SJSA1 (cell line): ENCODE data around the gene RPL3. TPM values are rescaled to one million over a fixed set of nuclear protein-coding genes. Genes with fewer than 3 reads are reported as not detected.

Experiments used
- DNase-seq, 2 experiments: peaks; one replicate each; pipeline ENCODE4 v3.0.0-alpha.2; 2015 to 2020; ENCODE audit warnings: low spot score in 2 of 2, low read depth in 1 of 2
- H3K27ac ChIP-seq: fragments of 250-450 bp; sonication (Bioruptor Pico); 2 replicates; pipeline ENCODE4 v1.5.1; 2020; ENCODE audit warnings: mild to moderate bottlenecking, moderate library complexity
- H3K27me3 ChIP-seq: fragments of 250-450 bp; sonication (Bioruptor Pico); replicated peaks from 2 replicates; pipeline ENCODE4 v1.5.1; 2020; ENCODE audit warnings: mild to moderate bottlenecking, moderate library complexity
- H3K36me3 ChIP-seq: fragments of 250-450 bp; sonication (Bioruptor Pico); 2 replicates; pipeline ENCODE4 v1.5.1; 2020; ENCODE audit warnings: mild to moderate bottlenecking
- H3K4me1 ChIP-seq: fragments of 250-450 bp; sonication (Bioruptor Pico); replicated peaks from 2 replicates; pipeline ENCODE4 v1.6.1; 2021; ENCODE audit warnings: mild to moderate bottlenecking
- H3K4me3 ChIP-seq: fragments of 250-450 bp; sonication (Bioruptor Pico); 2 replicates; pipeline ENCODE4 v1.5.1; 2020; ENCODE audit warnings: mild to moderate bottlenecking
- H3K9me3 ChIP-seq: fragments of 250-450 bp; sonication (Bioruptor Pico); replicated peaks from 2 replicates; pipeline ENCODE4 v1.5.1; 2020; ENCODE audit warnings: mild to moderate bottlenecking
- total RNA-seq: library from RNA; depleted of rRNA; stranded (reverse); fragments of >200 nt; shearing (Covaris generic); gene quantifications from 2 replicates; pipeline ENCODE4 v1.2.3, GENCODE V29; 2014

RPL3 gene
- total RNA-seq, 1 experiment from 2014 or later, result 1,435 TPM

DNA sequence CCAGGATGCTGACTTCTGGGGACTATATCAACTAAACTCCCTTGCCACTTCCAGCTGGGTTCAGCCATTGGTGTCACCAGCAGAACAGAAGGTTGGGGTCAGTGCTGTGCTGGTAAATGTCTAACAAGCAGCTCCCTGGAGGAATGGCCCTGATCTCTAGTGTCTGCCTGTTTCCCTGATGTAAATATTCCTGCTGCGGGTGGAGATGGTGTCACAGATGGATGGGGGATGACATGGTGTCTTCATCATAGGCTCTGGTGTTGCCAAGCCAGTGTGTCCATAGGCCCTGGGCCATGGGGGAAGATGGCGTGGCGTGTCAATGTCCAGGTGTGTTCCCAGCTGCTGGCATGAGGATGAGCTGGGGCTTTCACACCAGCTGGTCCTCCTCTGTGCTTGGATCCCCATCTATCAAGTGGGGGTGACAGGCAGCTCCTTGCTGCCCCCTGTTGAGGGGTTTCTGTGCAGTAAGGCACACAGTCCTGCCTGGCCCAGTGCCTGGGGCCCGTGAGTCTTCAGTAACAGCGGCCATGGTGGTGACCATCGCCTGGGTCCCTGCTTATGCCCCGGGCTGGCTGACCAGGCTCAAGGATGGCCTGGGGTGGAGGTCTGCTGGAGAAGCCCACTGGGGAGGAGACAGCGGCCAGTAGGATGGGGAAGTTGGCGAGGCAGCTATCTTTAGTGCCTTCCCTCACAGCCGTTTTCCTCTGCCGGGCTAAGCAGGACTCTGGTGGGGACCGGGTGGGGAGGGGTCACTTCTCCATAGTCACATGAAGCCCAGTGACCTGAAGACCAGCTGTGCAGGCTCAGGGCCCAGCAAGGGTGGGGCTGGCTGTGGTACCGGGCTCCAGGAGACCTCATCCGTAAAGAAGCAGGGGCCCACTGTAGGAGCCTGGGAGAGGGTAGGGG, 12.7 kb downstream of the RPL3 start:
- Histone ChIP-seq H3K27ac (no peak overlapping the region), H3K4me1 (peaks cover 37% of the 10 kb centered on the region), H3K36me3 (peaks cover 17% of the 10 kb centered on the region), H3K4me3 (no peak overlapping the region), H3K27me3 (no peaks in the 10 kb centered on the region), H3K9me3 (no peaks in the 10 kb centered on the region)
- DNase-seq, result peak in 1 of 2 experiments; percentile 51

DNA sequence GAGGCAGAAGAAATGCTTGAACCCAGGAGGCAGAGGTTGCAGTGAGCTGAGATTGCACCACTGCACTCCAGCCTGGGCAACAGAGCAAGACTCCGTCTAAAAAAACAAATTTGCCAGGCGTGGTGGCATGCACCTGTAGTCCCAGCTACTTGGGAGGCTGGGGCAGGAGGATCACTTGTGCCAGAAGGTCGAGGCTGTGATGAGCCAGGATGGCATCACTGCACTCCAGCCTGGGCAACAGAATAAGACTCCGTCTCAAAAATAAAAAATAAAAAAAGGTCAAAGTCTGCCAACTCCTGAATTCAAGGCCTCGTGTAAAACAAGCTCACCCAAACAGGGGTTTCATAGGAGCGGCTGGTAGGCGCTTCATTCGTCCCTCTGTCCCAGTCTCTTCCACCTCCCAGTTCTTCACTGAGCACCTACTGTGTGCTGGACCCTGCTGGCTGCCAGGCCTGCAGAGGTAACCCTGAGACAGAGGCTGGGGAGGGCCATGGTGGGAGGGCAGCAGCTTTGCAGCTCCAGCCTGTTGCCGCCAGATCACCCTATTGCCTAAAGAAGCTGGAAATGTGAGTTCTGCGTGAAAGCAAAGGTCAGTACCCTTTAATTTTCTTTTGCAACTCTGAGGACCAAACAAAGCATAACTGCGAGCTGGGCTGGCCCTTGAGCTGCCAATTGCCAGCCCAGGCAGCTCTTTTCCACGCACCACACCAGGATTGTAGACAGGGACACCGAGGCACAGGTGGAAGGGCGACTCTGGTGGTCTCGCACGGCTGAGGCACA, 15.3 kb downstream of the RPL3 start:
- no peaks in the 10 kb centered on the region for H3K36me3 ChIP-seq
- H3K4me1 ChIP-seq, result peaks cover 31% of the 10 kb centered on the region
- no peak overlapping the region for H3K4me3 ChIP-seq
- DNase-seq, result no peak
- no peak overlapping the region for H3K27ac ChIP-seq
- no peaks in the 10 kb centered on the region for H3K9me3 ChIP-seq
- no peaks in the 10 kb centered on the region for H3K27me3 ChIP-seq

DNA sequence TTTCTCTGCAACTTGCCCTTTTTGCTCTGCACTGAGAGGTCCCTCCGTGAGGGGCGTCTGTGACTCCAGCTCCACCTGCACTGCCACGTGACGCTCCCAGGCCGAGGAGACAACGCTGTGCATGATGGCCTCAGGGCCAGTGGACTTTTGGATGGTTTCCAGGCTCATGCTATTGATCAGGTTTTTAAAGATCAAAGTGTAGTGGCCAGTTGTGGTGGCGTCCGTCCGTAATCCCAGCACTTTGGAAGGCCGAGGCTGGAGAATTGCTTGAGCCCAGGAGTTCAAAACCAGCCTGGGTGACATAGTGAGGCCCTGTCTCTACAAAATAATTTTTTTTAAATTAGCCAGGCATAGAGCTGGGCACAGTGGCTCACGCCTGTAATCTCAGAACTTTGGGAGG, 16.1 kb downstream of the RPL3 start:
- no peaks in the 10 kb centered on the region for H3K27me3 ChIP-seq
- H3K27ac ChIP-seq, result no peak overlapping the region
- no peak for DNase-seq
- H3K4me1 ChIP-seq, result peaks cover 31% of the 10 kb centered on the region
- no peaks in the 10 kb centered on the region for H3K36me3 ChIP-seq
- no peak overlapping the region for H3K4me3 ChIP-seq
- no peaks in the 10 kb centered on the region for H3K9me3 ChIP-seq

- peaks cover 36% of the 10 kb centered on the region for H3K4me1 ChIP-seq
- no peak for DNase-seq
- H3K9me3 ChIP-seq, result no peaks in the 10 kb centered on the region
- H3K4me3 ChIP-seq, result no peak overlapping the region
- no peak overlapping the region for H3K27ac ChIP-seq
- no peaks in the 10 kb centered on the region for H3K36me3 ChIP-seq
- H3K27me3 ChIP-seq, result no peaks in the 10 kb centered on the region
These were observed 16.9 kb downstream of the RPL3 start for GRCh38 chr22:39302431-39302960.

- Histone ChIP-seq H3K9me3 (no peaks in the 10 kb centered on the region), H3K4me1 (peaks cover 42% of the 10 kb centered on the region), H3K27me3 (no peaks in the 10 kb centered on the region), H3K36me3 (no peaks in the 10 kb centered on the region), H3K4me3 (no peak overlapping the region), H3K27ac (no peak overlapping the region)
- no peak for DNase-seq
These were observed 17.5 kb downstream of the RPL3 start for GRCh38 chr22:39301926-39302325.

GRCh38 chr22:39301108-39301507, 18.3 kb downstream of the RPL3 start:
- no peak overlapping the region for H3K27ac ChIP-seq
- no peak overlapping the region for H3K4me3 ChIP-seq
- H3K36me3 ChIP-seq, result no peaks in the 10 kb centered on the region
- no peaks in the 10 kb centered on the region for H3K9me3 ChIP-seq
- no peak for DNase-seq
- no peaks in the 10 kb centered on the region for H3K27me3 ChIP-seq
- peaks cover 44% of the 10 kb centered on the region for H3K4me1 ChIP-seq

- H3K9me3 ChIP-seq, result no peaks in the 10 kb centered on the region
- H3K27ac ChIP-seq, result no peak overlapping the region
- DNase-seq, result no peak
- H3K27me3 ChIP-seq, result no peaks in the 10 kb centered on the region
- peaks cover 48% of the 10 kb centered on the region for H3K4me1 ChIP-seq
- H3K36me3 ChIP-seq, result no peaks in the 10 kb centered on the region
- no peak overlapping the region for H3K4me3 ChIP-seq
These were observed 19.1 kb downstream of the RPL3 start for GRCh38 chr22:39300186-39300830.

GRCh38 chr22:39299829-39300178, 19.6 kb downstream of the RPL3 start:
- Histone ChIP-seq H3K27me3 (no peaks in the 10 kb centered on the region), H3K27ac (no peak overlapping the region), H3K4me1 (peaks cover 53% of the 10 kb centered on the region), H3K36me3 (no peaks in the 10 kb centered on the region), H3K4me3 (no peak overlapping the region), H3K9me3 (no peaks in the 10 kb centered on the region)
- DNase-seq, result no peak

- Histone ChIP-seq H3K4me3 (no peak overlapping the region), H3K27ac (peak overlapping the region; percentile 82)
- no peak for DNase-seq
These were observed 21.0 kb downstream of the RPL3 start for GRCh38 chr22:39298241-39298987.

DNA sequence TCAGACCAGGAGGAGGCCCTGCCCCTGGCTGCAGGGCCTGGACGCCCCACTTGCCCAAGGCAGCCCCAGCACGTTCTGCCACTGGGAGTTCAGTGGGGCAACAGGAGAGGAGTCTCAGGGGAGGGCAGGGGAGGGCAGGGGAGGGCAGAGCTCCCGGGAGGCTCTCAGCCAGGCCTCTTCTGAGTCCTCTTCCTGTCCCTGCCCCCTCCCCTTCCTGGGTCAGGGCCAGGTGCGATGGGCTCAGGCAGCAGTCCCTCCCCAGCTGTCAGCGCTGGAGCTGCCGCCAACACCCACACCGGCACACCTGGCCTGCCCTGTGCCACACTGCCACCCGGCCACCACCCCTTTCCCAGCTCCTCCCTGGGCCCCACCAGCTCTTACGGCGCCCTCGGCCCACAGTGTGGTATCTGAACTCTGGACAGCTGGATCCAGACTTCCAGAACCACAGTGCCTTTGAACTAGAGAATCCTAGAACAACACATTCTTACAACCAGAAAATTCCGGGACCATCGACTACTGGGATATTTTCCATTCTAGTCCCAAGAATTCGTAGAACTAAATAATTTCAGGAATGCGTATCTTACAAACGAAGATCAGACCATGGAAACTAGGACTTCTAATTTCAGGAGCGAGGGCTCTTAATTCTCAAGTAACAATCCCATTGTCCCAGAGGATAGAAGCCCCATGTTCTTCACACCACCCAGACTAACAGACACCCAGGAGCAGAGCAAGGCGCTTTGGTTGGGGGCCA, 21.8 kb downstream of the RPL3 start:
- no peaks in the 10 kb centered on the region for H3K9me3 ChIP-seq
- no peak overlapping the region for H3K4me3 ChIP-seq
- DNase-seq, result peak in 1 of 2 experiments; percentile 65
- H3K27me3 ChIP-seq, result no peaks in the 10 kb centered on the region
- peaks cover 59% of the 10 kb centered on the region for H3K4me1 ChIP-seq
- no peaks in the 10 kb centered on the region for H3K36me3 ChIP-seq
- H3K27ac ChIP-seq, result peak overlapping the region; percentile 82

More at GRCh38 chr22:39298241-39298987, 21.0 kb downstream of the RPL3 start:
- H3K4me1 ChIP-seq, result peaks cover 54% of the 10 kb centered on the region
- no peaks in the 10 kb centered on the region for H3K27me3 ChIP-seq
- H3K9me3 ChIP-seq, result no peaks in the 10 kb centered on the region
- no peaks in the 10 kb centered on the region for H3K36me3 ChIP-seq

GRCh38 chr22:39296981-39297489, 22.4 kb downstream of the RPL3 start:
- Histone ChIP-seq H3K27ac (peak overlapping the region; percentile 82), H3K4me3 (no peak overlapping the region), H3K27me3 (no peaks in the 10 kb centered on the region), H3K36me3 (no peaks in the 10 kb centered on the region), H3K4me1 (peaks cover 65% of the 10 kb centered on the region), H3K9me3 (no peaks in the 10 kb centered on the region)
- no peak for DNase-seq

GRCh38 chr22:39296535-39296934, 22.9 kb downstream of the RPL3 start:
- DNase-seq, result no peak
- Histone ChIP-seq H3K9me3 (no peaks in the 10 kb centered on the region), H3K27ac (no peak overlapping the region), H3K36me3 (no peaks in the 10 kb centered on the region), H3K27me3 (no peaks in the 10 kb centered on the region), H3K4me1 (peaks cover 70% of the 10 kb centered on the region), H3K4me3 (no peak overlapping the region)
